SH-SY5Y (cell line): ENCODE measurements around the gene LITAF.

Experiments used
- GATA2 ChIP-seq: IDR thresholded peaks from 2 replicates; pipeline ENCODE4 v1.6.1; 2011; ENCODE audit warnings: mild to moderate bottlenecking, low read depth, low read length
- GATA3 ChIP-seq: IDR thresholded peaks from 2 replicates; pipeline ENCODE4 v1.6.1; 2011; ENCODE audit warnings: low read depth, mild to moderate bottlenecking, low read length, moderate library complexity

The LITAF gene

DNA sequence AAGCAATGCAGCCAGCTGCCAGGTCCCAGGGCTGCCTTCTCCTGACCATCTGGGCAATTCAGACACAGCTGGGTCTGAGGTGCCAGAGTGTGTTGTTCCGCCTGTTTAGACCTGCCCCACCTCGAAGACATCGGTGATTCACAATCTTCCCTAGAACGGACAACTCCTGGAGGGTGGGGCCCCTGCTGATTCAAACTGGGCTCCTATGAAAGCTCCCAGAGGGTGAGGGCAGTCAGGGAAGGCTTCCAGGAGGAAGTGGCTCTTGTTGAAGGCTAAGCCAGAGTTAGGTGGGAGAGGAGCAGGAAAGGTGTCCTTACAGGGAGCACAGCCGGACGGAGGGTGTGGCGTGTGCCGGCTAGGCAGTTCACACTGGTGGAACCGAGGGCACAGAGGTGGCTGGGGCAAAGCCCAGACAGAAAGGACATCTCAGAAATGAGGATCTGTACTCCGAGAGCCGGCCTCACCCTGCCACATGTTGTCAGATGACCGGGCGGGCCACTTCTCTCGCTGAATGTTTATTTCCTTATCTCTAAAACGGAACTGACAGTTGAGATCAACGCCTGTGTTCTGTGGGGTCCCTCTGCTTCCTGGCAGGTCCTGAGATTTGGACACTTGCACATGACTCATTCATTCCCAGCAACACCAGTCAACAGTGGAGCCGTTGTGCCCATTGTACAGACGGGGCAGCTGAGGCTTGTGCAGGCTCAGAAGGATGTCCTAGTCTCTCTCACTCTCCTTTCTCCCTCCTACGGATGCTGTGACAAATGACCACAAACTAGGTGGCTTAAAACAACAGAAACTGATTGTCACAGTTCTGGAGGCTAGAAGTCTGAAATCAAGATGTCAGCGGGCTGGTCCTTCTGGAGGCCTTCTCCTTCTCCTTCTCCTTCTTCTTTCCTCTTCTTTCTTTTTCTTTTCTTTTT, 26.9 kb upstream of the LITAF start:
- no peak for TF ChIP-seq GATA2
- no peak for TF ChIP-seq GATA3

DNA sequence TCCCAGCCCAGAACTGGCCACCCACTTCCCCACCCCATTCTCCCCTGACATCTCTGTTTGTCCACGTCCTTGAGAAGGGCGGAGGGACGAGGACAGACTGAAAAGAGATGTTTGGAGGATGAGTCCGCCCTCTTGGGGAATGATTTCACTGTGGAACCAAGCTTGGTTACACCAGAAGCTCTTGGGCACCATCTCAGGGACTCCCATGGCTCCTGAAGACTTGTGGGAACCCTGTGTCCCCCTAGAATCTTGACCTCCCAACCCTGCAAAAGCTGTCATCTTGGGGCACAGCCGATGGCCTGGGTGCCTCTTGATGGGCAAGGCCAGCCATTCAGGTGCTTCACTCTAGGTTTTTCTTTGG, 25.9 kb upstream of the LITAF start:
- TF ChIP-seq GATA2 = no peak
- TF ChIP-seq GATA3 = no peak

DNA sequence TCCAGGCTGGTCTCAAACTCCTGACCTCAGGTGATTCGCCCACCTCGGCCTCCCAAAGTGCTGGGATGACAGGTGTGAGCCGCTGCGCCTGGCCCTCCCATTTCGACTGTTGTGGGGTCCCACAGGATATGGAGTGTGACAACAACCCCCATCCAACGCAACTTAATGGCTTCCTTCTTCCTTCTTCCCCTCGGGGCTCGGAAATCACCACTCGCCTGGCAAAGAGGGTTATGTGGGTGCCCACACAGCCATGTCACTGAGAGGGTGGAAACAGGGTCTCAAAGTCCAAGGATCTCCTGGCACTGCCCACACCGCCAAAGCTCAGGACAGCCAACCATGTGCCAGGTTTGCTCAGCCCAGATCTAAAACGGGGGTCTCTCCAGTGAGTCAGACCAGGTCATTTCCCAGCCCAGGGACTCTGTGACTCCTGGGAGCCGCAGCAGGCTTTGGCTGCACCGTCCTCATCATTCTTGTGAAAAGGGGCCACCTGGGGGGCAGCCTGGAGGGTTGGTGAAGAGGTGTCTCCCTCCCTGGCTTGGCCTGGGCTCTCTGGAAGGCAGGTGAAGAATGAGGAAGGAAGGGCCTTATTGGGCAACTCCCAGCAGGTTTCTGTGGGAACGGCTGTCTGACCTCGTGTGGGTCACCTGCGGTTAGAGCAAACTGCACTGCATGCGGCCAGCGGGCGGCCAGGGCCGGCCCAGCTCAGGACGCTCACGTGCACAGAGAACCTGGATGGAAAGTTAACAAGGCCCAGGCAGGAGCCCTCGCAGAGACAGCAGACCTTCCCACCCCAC, 25.3 kb upstream of the LITAF start:
- TF ChIP-seq GATA2 = no peak
- no peak for TF ChIP-seq GATA3

DNA sequence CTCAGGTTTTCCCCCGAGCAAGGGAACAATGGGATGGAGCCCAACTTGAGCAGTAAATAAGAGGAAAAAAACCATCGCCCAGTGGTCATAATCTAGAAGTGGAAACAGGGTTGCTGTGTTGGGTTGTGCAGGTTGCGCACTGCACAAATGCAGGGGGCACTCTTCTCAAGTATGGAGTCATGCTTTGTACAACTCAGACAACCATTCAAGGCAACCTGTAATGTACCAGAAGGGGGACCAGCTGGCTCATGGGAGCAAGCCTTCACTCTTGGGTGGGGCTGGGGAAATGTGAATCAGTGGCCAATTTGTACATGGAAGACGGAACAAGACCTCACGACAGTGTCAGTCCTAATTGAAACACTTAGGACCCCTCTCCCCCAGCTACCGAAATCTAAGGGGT, 23.9 kb upstream of the LITAF start:
- TF ChIP-seq GATA3 = no peak
- no peak for TF ChIP-seq GATA2

DNA sequence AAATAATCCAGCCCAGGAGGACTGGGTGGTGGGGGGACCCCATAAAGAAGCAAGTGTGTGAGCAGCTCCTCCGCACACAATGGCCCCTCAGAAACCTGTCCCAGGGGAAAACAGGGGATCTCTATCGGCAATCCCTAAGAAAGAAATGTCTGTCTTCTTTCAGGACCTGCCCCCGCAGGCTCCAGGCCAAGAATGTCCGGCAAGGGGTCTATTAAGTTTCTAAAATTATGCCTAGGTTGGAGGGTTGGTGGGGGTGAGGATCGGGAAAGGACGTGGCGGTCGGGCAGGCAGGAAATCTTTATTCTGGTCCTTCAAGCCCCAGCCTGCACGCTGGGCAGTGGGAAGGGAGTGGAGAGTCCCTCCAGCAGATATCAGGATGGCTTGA, 23.4 kb upstream of the LITAF start:
- TF ChIP-seq GATA2 (no peak), GATA3 (no peak)

DNA sequence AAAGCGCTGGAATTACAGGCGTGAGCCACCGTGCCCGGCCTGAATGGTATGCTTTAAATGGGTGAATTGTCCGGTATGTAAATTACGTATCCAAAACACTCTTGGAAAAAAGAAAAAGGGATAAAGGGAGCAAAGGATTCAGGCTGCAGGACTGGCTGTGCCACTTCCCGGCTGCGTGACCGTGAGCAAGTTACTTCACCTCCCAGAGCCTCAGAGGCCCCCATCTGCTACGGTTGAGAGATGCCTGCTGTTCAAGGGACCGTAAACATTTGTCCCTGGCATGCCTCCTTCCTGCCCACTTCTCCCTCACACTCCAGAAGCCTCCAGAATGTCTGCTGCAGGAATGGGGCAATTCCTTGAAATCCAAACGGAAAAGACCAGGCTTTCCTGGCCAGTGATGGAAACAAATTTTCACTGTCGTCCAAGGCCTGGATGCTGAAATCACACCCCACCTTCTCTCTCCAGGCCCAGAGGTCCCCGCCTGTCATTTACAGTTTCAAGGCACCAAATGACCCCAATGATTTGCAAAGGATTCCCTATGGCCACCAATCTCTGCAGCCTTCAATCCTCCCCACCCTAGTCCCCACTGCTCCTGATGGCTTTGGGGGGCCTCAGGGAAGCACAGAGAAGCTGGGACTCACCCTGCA, 22.9 kb upstream of the LITAF start:
- TF ChIP-seq GATA3 = no peak
- TF ChIP-seq GATA2 = no peak

DNA sequence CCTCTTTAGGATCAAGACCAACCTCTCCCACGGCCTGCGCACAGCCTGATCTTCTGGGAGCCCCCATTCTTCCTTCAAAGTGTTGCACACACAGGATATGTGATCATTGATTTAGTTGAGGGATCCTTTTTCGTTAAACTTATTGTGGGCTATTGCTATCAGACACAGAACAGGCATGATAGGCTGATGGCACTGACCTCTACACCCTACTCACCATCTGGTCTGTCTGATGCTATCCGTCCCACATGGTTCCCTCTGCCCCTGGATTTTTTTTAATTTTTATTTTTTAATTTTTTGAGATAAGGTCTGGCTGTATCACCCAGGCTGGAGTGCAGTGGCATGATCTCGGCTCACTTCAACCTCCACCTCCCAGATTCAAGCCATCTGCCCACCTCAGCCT, 19.2 kb upstream of the LITAF start:
- TF ChIP-seq GATA3 = no peak
- no peak for TF ChIP-seq GATA2

DNA sequence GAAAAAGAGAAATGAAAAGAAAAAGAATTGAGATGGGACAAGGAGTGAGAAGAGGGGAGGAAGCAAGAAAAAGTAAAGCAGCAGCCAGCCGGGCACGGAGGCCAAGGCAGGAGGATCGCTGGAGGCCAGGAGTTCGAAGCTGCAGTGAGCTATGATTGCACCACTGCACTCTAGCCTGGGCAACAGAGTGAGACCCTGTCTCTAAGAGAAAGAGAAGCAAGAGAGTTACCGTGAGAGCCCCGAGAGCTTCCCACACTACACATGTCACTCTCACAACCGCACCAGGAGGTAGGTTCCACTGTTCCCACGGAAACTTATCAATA, 18.8 kb upstream of the LITAF start:
- TF ChIP-seq GATA2 (no peak), GATA3 (no peak)

DNA sequence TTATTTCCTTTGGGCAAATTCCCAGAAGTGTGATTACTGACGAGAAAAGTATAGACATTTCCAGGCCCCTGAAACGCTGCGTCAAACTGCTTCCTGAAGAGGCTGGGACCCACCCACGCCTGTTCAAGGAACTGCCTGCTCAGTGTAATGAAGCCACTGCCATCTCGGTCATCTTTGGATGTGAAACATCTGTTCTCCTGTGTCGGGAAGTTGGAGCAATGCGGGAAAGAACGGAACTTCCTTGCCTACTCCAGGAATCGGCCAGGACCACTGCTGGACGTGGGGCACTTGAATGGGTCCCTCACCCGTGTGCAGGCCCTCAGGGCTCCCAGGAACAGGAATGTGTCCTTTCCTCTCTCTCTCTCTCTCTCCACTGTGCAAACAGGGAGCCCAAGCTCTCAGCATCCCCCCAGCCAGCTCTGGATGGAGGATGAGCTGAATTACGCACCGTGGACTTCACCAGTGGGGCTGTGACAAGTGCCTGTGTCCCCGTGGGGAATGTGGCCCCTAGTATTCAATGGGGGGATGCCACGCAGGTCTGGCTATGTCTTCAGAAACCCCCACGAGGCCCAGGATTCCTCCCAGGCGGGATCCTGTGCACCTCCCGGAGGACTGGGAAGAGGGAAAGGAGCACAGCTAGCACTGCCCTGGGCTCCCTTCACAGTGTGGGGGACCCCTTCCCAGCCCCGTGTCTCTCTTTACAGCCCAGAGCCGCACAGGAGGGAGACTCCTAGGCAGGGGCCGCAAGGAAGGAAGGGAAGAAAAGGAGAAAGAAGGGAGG, 18.3 kb upstream of the LITAF start:
- TF ChIP-seq GATA3 = no peak
- no peak for TF ChIP-seq GATA2

DNA sequence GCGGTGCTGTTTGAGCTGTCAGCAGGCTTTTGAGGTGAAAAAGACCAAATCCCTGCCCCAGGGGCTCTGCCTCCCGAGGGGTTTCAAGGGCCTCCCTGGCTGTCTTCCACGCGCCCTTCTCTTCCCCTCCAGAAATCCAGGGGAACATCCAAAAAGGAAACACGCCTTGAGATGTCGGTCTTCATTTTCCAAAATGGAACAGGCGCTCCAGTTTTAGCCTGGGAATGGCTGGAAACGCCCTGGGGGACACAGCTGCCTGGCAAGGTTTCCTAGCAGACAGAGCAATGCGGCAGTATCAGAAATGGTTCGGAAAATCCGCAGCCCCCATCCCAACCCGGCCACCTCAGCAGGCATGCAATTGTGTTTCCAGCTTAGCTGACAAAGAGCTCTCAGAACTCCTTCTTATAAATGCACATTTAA, 16.6 kb upstream of the LITAF start:
- no peak for TF ChIP-seq GATA2
- TF ChIP-seq GATA3 = no peak

DNA sequence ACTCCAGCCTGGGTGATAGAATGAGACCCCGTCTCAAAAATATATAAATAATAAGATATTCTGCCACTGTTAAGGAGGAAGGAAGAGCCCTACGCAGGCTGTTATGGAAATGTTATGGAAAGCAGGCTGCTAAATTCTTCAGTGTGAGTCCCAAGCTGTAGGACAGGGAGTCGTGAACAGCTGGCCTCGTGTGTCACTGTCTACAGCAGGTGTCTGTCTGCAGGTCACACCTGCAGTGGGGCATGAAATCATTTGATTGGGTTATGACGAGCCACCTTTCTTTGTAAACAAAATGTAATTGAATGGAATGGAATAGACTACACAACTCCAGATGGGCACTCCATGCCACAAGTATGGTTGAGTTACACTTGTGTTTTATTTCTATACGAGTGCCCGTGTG, 15.6 kb upstream of the LITAF start:
- TF ChIP-seq GATA3 (no peak), GATA2 (no peak)

DNA sequence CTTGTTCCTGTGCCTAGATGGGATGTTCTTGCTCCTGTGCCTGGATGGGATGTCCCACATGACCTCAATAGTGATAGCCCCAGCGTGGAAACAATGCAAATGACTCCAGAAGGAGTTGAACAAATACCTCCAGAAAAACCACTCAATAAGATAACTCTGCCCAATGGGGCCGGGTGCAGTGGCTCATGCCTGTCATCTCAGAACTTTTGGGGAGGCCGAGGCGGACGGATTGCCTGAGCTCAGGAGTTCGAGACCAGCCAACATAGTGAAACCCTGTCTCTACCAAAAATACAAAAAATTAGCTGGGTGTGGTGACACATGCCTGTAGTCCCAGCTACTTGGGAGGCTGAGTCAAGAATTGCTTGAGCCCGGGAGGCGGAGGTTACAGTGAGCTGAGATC, 15.2 kb upstream of the LITAF start:
- TF ChIP-seq GATA3 (no peak), GATA2 (no peak)

DNA sequence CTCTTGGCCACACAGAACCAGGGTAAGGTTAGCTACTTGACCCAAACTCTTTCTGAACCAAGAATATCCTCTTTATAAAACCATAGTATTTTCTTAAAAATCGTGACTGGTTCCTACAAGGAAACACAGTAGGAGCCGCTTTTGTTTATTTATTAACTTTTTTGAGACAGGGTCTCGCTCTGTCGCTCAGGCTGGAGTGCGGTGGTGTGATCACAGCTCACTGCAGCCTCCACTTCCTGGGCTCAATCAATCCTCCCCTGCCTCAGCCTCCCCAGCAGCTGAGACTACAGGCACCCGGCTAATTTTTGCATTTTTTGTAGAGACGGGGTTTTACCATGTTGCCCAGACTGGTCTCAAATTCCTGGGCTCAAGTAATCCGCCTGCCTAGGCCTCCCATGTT, 14.7 kb upstream of the LITAF start:
- TF ChIP-seq GATA2 = no peak
- no peak for TF ChIP-seq GATA3

DNA sequence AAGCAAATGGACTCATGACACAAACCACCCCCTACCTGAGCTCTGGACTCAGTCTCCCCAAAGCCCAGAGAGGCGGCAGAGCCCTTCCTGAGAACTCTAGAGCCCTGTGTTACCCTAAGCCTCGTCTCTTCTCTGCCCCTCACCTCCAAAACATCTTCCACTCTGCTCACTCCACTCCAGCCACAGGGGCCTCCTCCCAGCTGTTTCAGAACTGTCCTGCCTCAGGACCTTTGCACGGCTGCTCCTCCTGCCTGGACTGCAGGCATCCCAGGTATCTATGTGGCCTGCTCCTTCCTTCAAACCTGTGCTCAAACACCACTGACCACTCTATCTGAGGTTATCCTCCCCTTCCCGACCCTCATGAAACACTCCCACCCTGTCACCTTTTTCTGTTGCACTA, 12.9 kb upstream of the LITAF start:
- TF ChIP-seq GATA3 (no peak), GATA2 (no peak)
